GM18951 (cell line): ENCODE data around the gene BMS1.

ENCODE experiments used
- POLR2A ChIP-seq: IDR thresholded peaks from 4 replicates; pipeline ENCODE4 v1.6.1; 2011; ENCODE audit warnings: mild to moderate bottlenecking; ENCODE audit not compliant: insufficient read length, insufficient read depth; ENCODE audit errors: extremely low read depth
- in situ Hi-C: fragments of 300-500 bp; cut with MboI; formaldehyde crosslinking; loops from one replicate; pipeline ENCODE4 v1.12.0; 2022; ENCODE audit warnings: low sequenced_read_pairs, mixed read lengths, inconsistent platforms; ENCODE audit not compliant: unreplicated experiment

Gene BMS1

GRCh38 chr10:42878134-42878820 lies 95.7 kb downstream of the BMS1 start:
- TF ChIP-seq POLR2A, result no peak
- in situ Hi-C loops, result no loop called here

- TF ChIP-seq POLR2A, result no peak
- in situ Hi-C loops, result no loop called here
Measured at GRCh38 chr10:42878821-42879195, 96.2 kb downstream of the BMS1 start.

GRCh38 chr10:42879380-42880254 lies 97.0 kb downstream of the BMS1 start:
- in situ Hi-C loops, result no loop called here

GRCh38 chr10:42880255-42880620 lies 97.6 kb downstream of the BMS1 start:
- TF ChIP-seq POLR2A, result no peak
- in situ Hi-C loops, result no loop called here

More at GRCh38 chr10:42879380-42880254, 97.0 kb downstream of the BMS1 start:
- TF ChIP-seq POLR2A, result no peak

GRCh38 chr10:42882597-42882996 lies 100.0 kb downstream of the BMS1 start:
- no peak for TF ChIP-seq POLR2A
- in situ Hi-C loops, result no loop called here
